Urinary bladder (tissue), 4 donors: ENCODE data around the gene MFSD11. TPM values are rescaled to one million over a fixed set of nuclear protein-coding genes. Genes with fewer than 3 reads are reported as not detected.
A peak's percentile ranks its signal among the peaks of the same experiment; 100 is the strongest.
"Not testable (repeated sequence)": the region's sequence is repeated elsewhere in the genome, so short reads cannot be mapped to it uniquely, and the experiment has no call there.

Experiments
- DNase-seq: peaks from one replicate; pipeline ENCODE4 v3.0.0-alpha.2; 2015; ENCODE audit errors: extremely low spot score
- H3K27ac ChIP-seq: one replicate; pipeline ENCODE4 v1.5.1; 2013; ENCODE audit warnings: low read depth, mild to moderate bottlenecking, moderate library complexity
- H3K36me3 ChIP-seq: one replicate; pipeline ENCODE4 v1.6.1; 2013; ENCODE audit warnings: mild to moderate bottlenecking, moderate library complexity; ENCODE audit not compliant: insufficient read depth
- H3K4me1 ChIP-seq: one replicate; pipeline ENCODE4 v1.6.1; 2013; ENCODE audit warnings: mild to moderate bottlenecking, moderate library complexity; ENCODE audit not compliant: insufficient read depth
- H3K4me3 ChIP-seq: one replicate; pipeline ENCODE4 v1.5.1; 2013; ENCODE audit warnings: low read depth, low read length
- WGBS: extraction: QIAGEN DNeasy Blood & Tissue Kit; methylation state at CpG from one replicate; pipeline ENCODE4 v1.1.7; 2013; 5-methylcytosine and 5-hydroxymethylcytosine counted together
- polyA plus RNA-seq: library from polyadenylated mRNA; stranded (reverse); fragments of 200-250 nt; gene quantifications from one replicate; pipeline ENCODE4 v1.2.3, GENCODE V29; 2013
- total RNA-seq: library from RNA; depleted of rRNA; stranded (reverse); fragments of >200 nt; gene quantifications from one replicate; pipeline ENCODE4 v1.2.3, GENCODE V29; 2014
- donor health status: healthy with polysubstance abuse.
- donor health status: healthy.

The MFSD11 gene
- total and polyA plus RNA-seq, 2 donors: 16.6 to 69.5 TPM

GRCh38 chr17:76726776-76727718 lies 10.9 kb upstream of the MFSD11 start, which contains the start of gene METTL23:
METTL23 (plus strand) TSS chr17:76726839; CDS start chr17:76729711, 2,872 bp downstream.
- Histone ChIP-seq H3K4me1 (peaks cover under 1% of the 10 kb centered on the region), H3K4me3 (peak within 1 kb of the TSS; percentile 89), H3K36me3 (peaks cover under 1% of the 10 kb centered on the region), H3K27ac (peak within 1 kb of the TSS; percentile 100)
- no peak for DNase-seq
- under 1% methylated on average over 71 of the region's 71 CpGs for WGBS

- H3K36me3 ChIP-seq: no peaks in the 10 kb centered on the region
- peak overlapping the region; percentile 89 for H3K4me3 ChIP-seq
- H3K27ac ChIP-seq: no peak overlapping the region
- DNase-seq: no peak
- 73% methylated on average over 18 of the region's 18 CpGs for WGBS
- no peaks in the 10 kb centered on the region for H3K4me1 ChIP-seq
Observed at GRCh38 chr17:76727745-76728456, 10.0 kb upstream of the MFSD11 start.

GRCh38 chr17:76731800-76732733 lies 5.9 kb upstream of the MFSD11 start:
- WGBS: 84% methylated on average over 13 of the region's 13 CpGs
- DNase-seq, H3K36me3 ChIP-seq, H3K4me1 ChIP-seq, H3K4me3 ChIP-seq, H3K27ac ChIP-seq: not testable (repeated sequence)

GRCh38 chr17:76732734-76733617 lies 4.9 kb upstream of the MFSD11 start:
- DNase-seq: no peak
- H3K4me1 ChIP-seq: no peaks in the 10 kb centered on the region
- no peak overlapping the region for H3K4me3 ChIP-seq
- 49% methylated on average over 3 of the region's 3 CpGs for WGBS
- no peak overlapping the region for H3K27ac ChIP-seq
- peaks cover 1% of the 10 kb centered on the region for H3K36me3 ChIP-seq

- no peak for DNase-seq
- H3K4me1 ChIP-seq: no peaks in the 10 kb centered on the region
- H3K27ac ChIP-seq: no peak overlapping the region
- H3K4me3 ChIP-seq: no peak overlapping the region
- peaks cover 1% of the 10 kb centered on the region for H3K36me3 ChIP-seq
- 66% methylated on average over 1 of the region's 1 CpG for WGBS
Observed at GRCh38 chr17:76733618-76733957, 4.3 kb upstream of the MFSD11 start.

- WGBS: 27% methylated on average over 8 of the region's 8 CpGs
- no peaks in the 10 kb centered on the region for H3K4me1 ChIP-seq
- H3K4me3 ChIP-seq: no peak overlapping the region
- H3K36me3 ChIP-seq: peaks cover 1% of the 10 kb centered on the region
- DNase-seq: no peak
- peak overlapping the region; percentile 7 for H3K27ac ChIP-seq
Observed at GRCh38 chr17:76734080-76734840, 3.7 kb upstream of the MFSD11 start.

- no peak overlapping the region for H3K27ac ChIP-seq
- DNase-seq: no peak
- no peak overlapping the region for H3K4me3 ChIP-seq
- H3K36me3 ChIP-seq: peaks cover 1% of the 10 kb centered on the region
- 25% methylated on average over 5 of the region's 5 CpGs for whole genome bisulfite sequencing
- H3K4me1 ChIP-seq: no peaks in the 10 kb centered on the region
Observed at GRCh38 chr17:76735006-76735405, 2.9 kb upstream of the MFSD11 start.

GRCh38 chr17:76735586-76736348 lies 2.2 kb upstream of the MFSD11 start:
- DNase-seq: no peak
- Histone ChIP-seq H3K27ac (peak overlapping the region; percentile 98), H3K4me1 (no peaks in the 10 kb centered on the region), H3K4me3 (peak overlapping the region; percentile 83), H3K36me3 (peaks cover 1% of the 10 kb centered on the region)
- 1% methylated on average over 20 of the region's 20 CpGs for WGBS

GRCh38 chr17:76736349-76737081 lies 1.4 kb upstream of the MFSD11 start:
- peak overlapping the region; percentile 83 for H3K4me3 ChIP-seq
- no peak for DNase-seq
- peak overlapping the region; percentile 98 for H3K27ac ChIP-seq
- WGBS: under 1% methylated on average over 117 of the region's 117 CpGs
- peaks cover 1% of the 10 kb centered on the region for H3K36me3 ChIP-seq
- no peaks in the 10 kb centered on the region for H3K4me1 ChIP-seq

GRCh38 chr17:76737082-76737675 lies 740 bp upstream of the MFSD11 start, which contains the start of gene SRSF2:
SRSF2 (minus strand) TSS chr17:76737331; CDS start chr17:76737160, 171 bp downstream.
- H3K27ac ChIP-seq: peak within 1 kb of the TSS; percentile 98
- WGBS: under 1% methylated on average over 60 of the region's 60 CpGs
- peak within 1 kb of the TSS; percentile 83 for H3K4me3 ChIP-seq
- DNase-seq: peak; percentile 96
- H3K36me3 ChIP-seq: peaks cover 1% of the 10 kb centered on the region
- no peaks in the 10 kb centered on the region for H3K4me1 ChIP-seq
